ENCODE data around the gene VPS18. TPM values are rescaled to one million over a fixed set of nuclear protein-coding genes. Genes with fewer than 3 reads are reported as not detected.

Gene VPS18
- total RNA-seq, 1 donor from 2014 or later = 32.0 TPM

DNA sequence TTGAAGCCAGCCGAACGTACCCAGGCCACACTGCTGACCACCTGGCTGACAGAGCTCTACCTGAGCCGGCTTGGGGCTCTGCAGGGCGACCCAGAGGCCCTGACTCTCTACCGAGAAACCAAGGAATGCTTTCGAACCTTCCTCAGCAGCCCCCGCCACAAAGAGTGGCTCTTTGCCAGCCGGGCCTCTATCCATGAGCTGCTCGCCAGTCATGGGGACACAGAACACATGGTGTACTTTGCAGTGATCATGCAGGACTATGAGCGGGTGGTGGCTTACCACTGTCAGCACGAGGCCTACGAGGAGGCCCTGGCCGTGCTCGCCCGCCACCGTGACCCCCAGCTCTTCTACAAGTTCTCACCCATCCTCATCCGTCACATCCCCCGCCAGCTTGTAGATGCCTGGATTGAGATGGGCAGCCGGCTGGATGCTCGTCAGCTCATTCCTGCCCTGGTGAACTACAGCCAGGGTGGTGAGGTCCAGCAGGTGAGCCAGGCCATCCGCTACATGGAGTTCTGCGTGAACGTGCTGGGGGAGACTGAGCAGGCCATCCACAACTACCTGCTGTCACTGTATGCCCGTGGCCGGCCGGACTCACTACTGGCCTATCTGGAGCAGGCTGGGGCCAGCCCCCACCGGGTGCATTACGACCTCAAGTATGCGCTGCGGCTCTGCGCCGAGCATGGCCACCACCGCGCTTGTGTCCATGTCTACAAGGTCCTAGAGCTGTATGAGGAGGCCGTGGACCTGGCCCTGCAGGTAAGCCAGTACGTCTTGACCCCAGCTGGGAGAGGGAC lies 6.2 kb downstream of the VPS18 start:
- DNase-seq (ENCODE audit: low spot score) = no peak

DNA sequence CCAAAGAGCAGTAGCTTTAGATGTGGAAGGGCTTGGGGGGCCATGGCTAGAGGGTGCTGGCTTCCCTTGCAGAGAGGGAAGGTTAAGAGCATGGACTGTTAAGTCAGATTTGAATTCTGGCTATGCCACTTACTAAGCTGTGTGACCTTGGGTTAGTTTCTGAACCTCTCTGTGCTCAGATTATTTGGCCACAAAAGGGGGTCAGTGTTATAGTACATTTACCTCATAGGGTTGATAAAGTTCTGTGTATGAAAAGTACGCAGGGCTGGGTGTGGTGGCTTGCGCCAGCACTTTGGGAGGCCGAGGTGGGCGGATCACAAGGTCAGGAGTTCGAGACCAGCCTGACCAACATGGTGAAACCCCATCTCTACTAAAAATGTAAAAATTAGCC lies 6.8 kb downstream of the VPS18 start:
- DNase-seq (ENCODE audit: low spot score) = no peak

DNA sequence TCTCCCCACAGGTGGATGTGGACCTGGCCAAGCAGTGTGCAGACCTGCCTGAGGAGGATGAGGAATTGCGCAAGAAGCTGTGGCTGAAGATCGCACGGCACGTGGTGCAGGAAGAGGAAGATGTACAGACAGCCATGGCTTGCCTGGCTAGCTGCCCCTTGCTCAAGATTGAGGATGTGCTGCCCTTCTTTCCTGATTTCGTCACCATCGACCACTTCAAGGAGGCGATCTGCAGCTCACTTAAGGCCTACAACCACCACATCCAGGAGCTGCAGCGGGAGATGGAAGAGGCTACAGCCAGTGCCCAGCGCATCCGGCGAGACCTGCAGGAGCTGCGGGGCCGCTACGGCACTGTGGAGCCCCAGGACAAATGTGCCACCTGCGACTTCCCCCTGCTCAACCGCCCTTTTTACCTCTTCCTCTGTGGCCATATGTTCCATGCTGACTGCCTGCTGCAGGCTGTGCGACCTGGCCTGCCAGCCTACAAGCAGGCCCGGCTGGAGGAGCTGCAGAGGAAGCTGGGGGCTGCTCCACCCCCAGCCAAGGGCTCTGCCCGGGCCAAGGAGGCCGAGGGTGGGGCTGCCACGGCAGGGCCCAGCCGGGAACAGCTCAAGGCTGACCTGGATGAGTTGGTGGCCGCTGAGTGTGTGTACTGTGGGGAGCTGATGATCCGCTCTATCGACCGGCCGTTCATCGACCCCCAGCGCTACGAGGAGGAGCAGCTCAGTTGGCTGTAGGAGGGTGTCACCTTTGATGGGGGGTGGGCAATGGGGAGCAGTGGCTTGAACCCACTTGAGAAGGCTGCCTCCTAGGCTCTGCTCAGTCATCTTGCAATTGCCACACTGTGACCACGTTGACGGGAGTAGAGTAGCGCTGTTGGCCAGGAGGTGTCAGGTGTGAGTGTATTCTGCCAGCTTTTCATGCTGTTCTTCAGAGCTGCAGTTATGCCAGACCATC lies 8.6 kb downstream of the VPS18 start:
- DNase-seq (ENCODE audit: low spot score) = peak; percentile 36

DNA sequence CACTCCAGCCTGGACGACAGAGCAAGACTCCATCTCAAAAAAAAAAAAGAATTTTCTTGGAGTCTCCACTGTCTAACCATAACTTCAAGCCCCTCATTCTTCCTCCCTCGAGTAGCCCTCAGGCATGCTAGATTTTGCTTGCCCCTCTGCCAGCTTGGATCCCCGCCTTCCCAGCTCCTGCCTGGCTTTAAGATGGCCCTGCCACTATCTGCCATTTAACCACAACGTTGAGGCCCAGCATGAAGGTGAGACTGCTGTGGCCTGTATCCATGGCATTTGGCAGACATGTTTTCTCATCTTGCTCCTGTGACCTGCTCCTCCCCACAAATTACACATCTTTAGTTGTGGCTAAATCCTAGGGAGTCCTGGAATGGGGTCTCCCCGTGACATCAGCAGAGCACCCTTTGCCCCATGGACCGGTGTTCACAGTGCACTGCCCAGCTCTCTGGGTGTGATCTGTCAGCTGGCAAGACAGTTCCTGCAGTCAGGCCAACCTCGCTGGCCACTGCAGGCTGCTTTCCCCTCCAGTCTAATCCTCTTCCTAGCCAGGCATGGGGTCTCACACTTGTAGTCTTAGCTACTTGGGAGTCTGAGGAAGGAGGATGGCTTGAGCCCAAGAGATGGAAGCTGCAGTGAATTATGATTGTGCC lies 10.4 kb downstream of the VPS18 start:
- DNase-seq (ENCODE audit: low spot score) = no peak

DNA sequence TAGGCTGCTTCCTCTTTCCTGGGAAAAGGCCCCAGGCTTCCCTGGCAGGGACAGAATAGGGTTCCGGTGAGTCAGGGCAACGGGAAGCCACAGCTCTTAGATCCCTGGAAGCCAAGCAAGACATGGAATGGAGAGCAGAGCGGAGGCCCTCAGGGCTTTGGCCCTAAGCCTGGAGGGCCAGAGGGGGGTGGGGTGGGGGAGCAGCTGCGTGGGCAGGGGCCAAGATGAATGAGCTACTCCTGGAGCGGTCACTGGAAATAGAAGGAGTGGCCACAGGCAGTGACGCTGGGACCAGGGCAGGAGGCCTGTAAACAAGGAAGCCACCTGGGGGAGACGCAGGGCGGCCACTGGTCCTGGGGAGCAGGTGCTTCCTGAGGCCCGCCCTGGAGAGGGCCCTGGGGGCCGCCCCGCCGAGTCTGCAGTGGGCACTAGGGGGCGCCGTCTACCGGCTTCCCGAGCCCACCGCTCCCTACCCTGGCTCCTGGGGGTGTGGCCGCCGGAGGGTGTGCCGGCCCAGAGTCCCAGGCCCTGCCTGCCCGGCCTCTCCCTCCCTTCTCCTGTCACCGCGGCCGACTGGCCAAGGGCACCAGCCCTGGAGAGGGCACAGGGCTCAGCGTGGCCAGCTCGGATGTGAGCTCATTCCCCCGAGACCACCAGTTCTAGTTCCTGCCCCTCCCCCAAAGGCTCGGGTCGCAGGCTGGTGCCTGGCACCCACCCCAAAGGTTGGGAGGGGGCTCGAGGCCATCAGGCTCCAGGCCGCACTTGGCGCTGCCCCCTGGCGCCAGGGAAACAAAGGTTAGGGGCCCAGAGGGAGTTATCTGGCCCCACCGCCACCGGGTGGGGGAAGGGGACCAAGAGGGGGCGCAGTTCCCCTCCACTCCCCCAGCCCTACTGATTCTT lies 12.1 kb downstream of the VPS18 start:
- peak; percentile 82 for DNase-seq (ENCODE audit: low spot score)

DNA sequence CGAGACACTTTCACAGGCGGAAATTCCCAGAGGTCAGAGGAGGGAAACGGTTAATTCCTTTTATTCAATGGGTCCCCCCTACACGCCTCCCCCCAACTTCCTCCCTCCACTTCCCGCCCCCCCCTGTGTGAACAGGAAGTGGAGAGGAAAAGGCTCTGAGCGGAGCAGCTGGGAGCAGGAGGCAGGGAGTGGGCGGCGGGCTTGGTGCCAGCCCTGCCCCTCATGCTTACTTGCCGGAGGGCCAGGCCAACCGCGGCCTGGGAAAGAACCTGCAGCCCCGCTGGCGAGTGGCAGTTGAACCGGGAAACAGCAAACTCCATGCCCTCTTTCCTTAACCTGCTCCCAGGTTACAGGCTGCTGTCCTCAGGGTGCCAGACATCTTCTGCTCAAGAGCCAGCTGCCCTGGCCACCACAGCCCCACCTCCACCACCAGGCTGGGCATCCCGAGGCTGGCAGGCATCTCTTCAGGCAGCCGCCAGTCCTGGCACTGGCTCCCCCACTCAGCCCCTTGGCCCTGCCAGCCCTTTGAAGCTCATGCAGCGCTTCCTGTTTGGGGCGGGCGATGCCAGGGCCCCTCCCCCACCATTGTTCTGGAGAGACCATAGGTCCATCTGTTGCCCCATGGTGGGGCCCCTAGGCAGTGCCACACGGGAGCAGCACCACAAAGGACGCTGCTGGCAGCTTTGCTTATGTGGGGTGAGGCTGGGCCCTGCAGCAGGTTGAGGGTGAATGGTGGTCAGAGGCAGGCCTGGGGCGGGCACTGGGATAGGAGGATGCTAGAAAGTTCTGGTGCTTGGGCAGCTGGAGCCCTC lies 12.9 kb downstream of the VPS18 start:
- peak; percentile 55 for DNase-seq (ENCODE audit: low spot score)

DNA sequence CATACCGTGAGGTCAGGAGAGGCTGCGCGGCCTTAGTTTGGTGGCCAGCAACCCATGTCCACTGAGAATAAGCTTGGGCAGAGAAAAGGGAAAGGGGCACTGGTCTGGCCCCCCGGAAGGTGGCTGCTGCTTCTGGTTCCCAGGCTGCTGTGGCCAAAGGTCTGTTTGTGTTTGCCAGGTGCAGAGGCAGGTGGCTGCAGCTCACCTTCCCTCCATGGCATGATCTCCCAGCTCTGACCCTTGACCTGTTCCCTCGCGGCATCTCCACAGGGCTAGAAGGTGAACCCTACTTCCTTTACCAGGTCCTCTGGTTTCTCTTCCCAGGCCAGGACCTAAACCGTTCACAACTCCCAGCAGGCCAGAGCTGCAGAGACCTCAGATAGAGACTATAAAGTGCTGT lies 13.8 kb downstream of the VPS18 start:
- no peak for DNase-seq (ENCODE audit: low spot score)

DNA sequence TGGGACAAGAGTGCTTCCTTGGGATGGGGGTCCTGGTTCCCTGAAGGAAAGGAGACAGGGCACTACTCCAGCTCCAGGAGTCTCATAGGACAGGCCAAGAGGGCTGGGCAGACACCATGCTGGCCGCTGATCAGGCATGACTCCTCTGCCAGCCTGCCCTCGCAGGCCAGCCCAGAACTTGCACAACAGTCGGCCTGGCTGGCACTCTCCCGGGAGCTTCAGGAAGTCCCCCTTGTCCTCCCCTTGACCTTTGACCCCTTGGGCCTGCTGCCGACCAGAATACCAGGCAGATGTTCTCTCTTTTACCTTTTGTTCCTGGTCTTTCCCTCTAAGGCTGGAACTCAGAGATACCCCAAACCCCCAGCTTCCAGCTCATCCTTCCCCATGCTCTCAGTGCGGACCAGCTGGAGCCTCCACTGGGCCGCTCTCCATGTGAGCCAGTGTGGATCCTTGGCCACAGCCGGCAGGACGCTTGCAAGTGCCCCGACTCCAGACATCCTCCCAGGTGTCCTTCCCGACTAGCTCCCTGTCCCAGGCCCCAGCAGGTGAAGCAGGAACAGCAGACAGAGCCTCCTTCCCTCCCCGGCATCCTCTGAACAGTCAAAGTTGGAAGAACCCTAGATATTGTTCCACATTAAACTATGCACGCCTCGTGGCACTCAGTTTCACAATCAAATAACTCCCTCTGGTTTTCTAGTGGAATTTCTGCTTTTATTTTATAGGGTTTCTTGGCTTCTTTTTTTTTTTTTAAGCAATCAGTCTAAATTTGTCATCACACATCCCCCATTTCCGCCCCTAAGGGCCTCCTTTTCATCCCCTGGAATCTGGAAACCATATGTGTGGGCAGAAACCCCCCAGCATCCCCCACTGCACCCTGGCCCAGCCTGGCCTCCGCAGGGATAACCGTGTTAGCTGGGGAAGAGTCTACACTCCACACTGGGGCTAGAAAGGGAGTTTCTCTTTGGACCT lies 15.7 kb downstream of the VPS18 start:
- DNase-seq (ENCODE audit: low spot score) = peak; percentile 66

DNA sequence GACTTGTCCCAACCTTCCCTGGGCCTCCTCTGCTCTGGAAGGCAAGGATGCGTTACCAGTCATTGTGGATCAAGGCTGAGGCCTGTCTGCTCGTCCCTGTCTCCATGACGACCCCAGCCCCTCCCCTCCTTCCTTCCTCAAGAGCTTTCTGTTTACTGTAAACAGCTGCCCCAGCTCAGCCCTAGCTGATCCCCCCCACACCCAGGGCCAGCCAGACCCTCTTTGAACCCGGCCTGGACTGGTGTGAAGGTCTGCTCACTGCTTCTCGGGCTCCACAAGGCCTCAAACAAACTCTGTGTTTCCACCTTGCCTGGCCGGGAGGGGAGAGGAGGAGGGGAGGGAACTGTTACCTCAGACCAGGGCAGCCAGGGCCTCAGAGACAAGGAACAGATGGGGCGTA lies 16.9 kb downstream of the VPS18 start:
- DNase-seq (ENCODE audit: low spot score) = peak; percentile 73

DNA sequence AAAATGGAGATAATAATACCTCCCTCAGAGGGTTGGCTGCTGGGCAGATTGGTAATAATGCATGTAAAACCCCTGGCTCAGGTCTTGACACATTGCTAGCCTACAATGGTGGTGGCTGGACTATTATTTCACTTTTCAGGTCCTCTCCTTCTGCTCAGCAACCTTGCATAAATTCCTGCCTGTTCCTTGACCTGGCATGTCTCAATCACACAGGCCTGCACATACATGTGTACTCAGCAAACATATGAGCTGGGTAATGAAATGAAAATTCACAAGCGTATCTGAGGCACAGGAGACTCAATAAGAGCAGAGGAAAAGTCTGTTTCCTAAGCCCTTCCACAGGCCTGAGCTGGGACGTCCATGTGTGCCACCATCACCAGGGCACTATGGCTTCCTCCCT lies 17.4 kb downstream of the VPS18 start:
- DNase-seq (ENCODE audit: low spot score) = no peak

DNA sequence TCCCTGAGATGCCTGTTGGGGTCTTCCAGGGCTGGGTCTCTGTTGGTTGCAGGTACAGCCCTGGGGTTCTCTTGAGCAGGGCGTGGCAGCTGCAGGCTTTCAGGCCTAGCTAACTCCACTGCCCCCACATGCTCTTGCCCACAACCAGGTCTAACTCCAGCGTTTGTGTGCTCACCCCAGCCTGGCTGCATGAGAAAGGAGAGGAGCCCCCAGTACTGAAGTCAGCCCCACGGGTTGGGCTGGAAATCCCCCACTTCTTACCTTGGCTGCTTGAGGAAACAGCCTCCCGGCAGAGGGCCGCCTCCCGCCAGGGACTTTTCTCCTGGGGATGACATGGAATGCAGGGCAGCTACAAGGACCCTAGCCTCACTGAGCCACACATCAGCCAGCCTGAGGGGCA lies 18.2 kb downstream of the VPS18 start:
- DNase-seq (ENCODE audit: low spot score) = no peak

DNA sequence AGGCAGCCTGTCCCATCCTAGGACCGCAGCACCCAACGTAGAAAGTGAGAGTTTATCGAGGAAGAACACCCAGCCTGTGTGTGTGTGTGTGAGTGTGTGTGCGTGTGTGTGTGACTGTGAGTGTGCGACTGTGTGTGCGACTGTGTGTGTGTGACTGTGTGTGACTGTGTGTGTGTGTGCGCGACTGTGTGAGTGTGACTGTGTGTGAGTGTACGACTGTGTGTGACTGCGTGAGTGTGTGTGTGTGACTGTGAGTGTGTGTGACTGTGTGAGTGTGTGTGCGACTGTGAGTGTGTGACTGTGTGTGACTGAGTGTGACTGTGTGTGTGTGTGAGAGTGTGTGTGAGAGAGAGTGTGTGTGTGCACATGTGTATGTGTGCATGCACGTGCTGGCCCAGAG lies 19.8 kb downstream of the VPS18 start:
- DNase-seq (ENCODE audit: low spot score) = no peak

DNA sequence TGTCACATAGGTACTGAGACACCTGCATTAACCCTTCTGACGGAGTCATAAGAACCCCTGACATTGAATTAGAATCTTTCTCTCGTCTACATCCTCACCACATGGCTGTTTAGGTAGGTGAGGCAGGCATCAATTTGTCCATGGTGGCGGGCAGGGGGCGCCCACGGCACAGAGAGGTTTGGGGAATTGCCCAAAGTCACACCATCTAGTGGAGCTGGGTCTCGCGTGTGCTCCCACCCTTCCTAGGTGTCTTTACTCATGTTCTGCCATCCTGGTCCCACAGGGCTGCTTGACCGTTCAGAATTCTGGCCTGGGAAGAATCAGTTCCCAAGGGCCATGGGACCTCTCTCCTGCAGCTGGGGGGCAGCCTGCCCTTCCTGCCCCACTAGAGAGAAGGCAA lies 20.2 kb downstream of the VPS18 start:
- DNase-seq (ENCODE audit: low spot score) = no peak

DNA sequence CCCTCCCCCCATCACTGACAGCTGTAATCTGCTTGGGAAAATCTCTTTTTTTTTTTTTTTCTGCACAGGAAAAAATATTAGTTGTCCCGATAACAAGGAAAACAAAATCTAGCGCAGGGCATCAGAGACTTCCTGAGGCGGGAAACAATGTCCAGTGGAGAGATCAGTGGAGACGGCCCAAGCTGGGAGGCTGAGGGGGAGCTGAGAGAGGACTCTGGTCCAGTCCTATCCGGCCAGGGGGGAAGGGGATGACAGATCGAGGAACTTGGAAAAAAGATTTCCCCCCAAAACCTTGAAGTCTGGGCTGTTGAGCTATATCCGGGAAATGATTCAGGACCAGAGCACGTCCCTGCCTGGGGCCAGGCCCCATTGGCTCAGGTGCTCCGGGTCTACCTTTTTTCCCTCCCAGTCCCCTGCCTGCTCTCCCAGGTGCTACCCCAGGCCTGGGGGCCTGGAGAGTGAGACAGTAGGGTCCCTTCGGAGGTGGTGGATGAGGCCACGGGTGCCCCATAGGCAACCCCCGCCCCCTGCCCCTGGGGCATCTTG lies 20.9 kb downstream of the VPS18 start:
- no peak for DNase-seq (ENCODE audit: low spot score)

DNA sequence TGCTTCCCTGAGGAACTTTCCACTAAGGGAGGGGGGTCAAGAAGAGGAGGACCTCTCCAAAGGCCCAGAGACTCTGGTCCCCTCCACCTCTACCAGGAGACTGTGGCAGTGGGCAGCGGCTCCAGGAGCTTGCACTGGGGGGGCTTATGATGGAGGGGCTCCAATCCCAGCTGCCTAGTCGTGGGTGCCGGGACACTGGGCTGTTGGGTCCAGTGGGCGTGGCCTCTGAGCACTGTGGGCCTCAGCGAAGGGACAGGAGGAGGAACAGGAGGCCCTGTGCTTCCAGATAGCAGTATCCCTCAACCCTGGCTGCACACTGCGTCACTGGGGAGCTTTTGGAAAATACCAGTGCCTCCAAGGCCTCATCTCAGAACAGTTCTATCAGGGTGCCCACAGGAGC lies 21.4 kb downstream of the VPS18 start:
- DNase-seq (ENCODE audit: low spot score) = no peak

DNA sequence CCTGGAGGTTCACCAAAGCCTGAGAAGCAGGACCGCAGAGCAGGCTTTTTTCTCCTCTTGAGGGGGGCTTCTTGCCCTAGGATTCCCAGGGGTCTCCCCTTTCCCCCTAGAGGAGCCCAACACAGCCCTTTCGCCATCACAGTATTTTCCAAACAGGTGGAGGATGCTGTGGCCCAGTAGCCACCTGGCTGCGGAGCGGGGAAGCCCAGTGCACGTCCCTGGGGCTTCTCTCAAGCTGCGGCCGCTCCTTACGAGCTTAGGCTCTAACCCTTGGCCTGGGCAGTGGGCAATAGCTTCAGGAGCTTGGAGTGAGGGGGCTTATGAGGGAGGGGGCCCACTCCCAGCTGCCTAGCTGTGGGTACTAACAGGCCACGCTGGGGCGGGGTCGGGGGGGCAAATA lies 23.3 kb downstream of the VPS18 start:
- DNase-seq (ENCODE audit: low spot score) = no peak

DNA sequence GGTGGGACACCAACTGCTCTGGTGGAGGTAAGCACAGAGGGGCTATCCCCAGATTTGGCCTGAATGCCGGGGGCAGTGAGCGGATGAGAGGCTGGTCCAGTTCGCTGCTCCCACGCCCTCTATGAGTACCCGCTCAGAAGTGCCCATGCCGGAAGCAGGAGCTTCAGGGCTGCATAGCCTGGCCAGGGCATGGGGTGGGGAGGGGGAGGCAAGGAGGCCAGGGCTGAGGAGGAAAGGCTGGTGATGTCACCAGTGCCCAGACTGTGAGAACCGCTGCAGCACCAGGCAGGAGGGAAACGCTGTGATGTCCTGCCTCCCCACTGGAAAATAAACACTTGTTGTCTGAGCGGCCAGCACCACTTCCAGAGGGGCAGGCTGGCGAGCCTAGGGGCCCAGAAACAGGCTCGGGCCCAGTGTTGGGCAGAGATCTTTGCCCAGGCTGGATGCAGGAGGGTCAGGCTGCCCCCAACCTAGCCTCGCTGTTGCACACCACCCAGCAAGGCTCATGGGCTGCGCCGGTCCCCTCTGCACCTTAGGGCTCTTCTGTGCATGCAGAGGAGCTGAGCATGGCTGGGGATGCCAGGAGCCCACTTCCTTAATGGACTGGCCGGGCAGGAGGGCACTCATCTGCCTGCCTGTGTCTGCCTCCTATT lies 24.0 kb downstream of the VPS18 start:
- no peak for DNase-seq (ENCODE audit: low spot score)

DNA sequence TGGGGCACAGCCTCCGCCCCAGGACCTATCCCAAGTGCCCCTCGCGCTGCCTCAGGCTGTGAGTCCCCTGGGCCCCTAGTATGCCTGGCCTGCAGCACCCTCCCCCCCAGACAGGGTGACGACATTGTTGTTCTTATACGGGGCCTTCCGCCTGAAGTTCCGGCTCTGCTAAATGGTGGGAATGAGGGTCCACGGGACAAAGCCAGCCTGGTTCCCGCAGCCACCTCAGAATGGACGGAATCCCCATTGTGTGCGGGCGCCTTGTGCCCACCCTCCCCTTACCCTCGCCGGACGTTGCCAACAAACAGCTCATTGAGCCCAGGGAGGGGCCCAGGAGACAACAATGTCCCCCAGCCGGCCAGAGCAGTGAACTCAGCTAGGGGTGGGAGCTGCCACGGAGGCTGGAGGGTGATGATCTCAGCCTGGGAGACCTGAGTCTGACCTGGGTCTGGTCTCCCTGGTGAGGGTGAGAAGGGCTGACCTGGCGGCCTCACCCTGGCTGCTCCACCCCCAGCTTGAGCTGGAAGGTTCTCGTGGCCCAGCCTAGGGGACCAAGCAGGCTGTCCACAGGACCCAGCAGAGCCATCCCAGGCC lies 24.6 kb downstream of the VPS18 start:
- DNase-seq (ENCODE audit: low spot score) = peak; percentile 45

Data from umbilical cord (tissue), 2 donors.